Stomach (tissue), 9 donors: ENCODE measurements around the gene CHST9. TPM values are rescaled to one million over a fixed set of nuclear protein-coding genes. Genes with fewer than 3 reads are reported as not detected.
A peak's percentile ranks its signal among the peaks of the same experiment; 100 is the strongest.

Experiments
- DNase-seq, 2 donors: peaks; one replicate each; pipeline versions ENCODE4 v3.0.0 to v3.0.0-alpha.2; 2013 to 2019
- H3K27ac ChIP-seq, 5 donors: fragments of 200-600 bp in 4 of 5; sonication (generic) in 4 of 5; one replicate each; pipeline ENCODE4 v1.5.1; 2013 to 2019; ENCODE audit warnings: mild to moderate bottlenecking in 1 of 5, moderate library complexity in 1 of 5
- H3K27me3 ChIP-seq, 3 donors: fragments of 200-600 bp; sonication (generic); one replicate each; pipeline ENCODE4 v1.5.1; 2017 to 2019; ENCODE audit warnings: mixed run types in 1 of 3
- H3K36me3 ChIP-seq, 4 donors: fragments of 200-600 bp; sonication (generic); 1 replicate in 3 of 4; 2 replicates in 1 of 4; pipeline ENCODE4 v1.5.1; 2016 to 2019
- H3K4me1 ChIP-seq, 4 donors: fragments of 200-600 bp; sonication (generic); one replicate each; pipeline ENCODE4 v1.5.1; 2016 to 2019
- H3K4me3 ChIP-seq, 4 donors: fragments of 200-600 bp; sonication (generic) in 3 of 4; one replicate each; pipeline ENCODE4 v1.5.1; 2016 to 2019; ENCODE audit warnings: mild to moderate bottlenecking in 1 of 4
- H3K9me3 ChIP-seq, 4 donors: fragments of 200-600 bp; sonication (generic); one replicate each; pipeline ENCODE4 v1.5.1; 2016 to 2019
- EP300 ChIP-seq: sonication (generic); formaldehyde crosslinking; IDR thresholded peaks from one replicate; pipeline ENCODE4 v1.6.1; 2017; ENCODE audit warnings: antibody characterized with exemption
- POLR2A ChIP-seq, 4 donors: fragments of 450-650 bp; IDR thresholded peaks; one replicate each; pipeline ENCODE4 v1.6.1; 2016; ENCODE audit warnings: antibody characterized with exemption in 4 of 4, control low read depth in 2 of 4, mild to moderate bottlenecking in 1 of 4, moderate library complexity in 1 of 4
- POLR2AphosphoS5 ChIP-seq, 3 donors: sonication (generic); formaldehyde crosslinking; IDR thresholded peaks; one replicate each; pipeline ENCODE4 v1.6.1; 2016; ENCODE audit warnings: antibody characterized with exemption in 3 of 3
- WGBS, 5 donors: extraction: QIAGEN DNeasy Blood & Tissue Kit in 3 of 5; methylation state at CpG; one replicate each; pipeline versions ENCODE4 v1.1.5 to v1.1.7; 2013 to 2018; 5-methylcytosine and 5-hydroxymethylcytosine counted together
- intact Hi-C: fragments of 100-400 bp; cut with DNase I; formaldehyde crosslinking; loops from one replicate; pipeline ENCODE4 v1.15.1; 2023; ENCODE audit warnings: low total_unique reads
- polyA plus RNA-seq, 3 donors: library from polyadenylated mRNA; stranded (reverse); fragments of 200-250 nt; gene quantifications; one replicate each; pipeline ENCODE4 v1.2.3, GENCODE V29; 2013
- total RNA-seq, 5 donors: library from RNA; depleted of rRNA; stranded (reverse); fragments of >200 nt; gene quantifications; one replicate each; pipeline versions ENCODE4 v1.1.0 to v1.2.3, GENCODE V29; 2014 to 2016
- TF ChIP-seq, protein P1 (sequence below), 7 experiments: fragments of 450-650 bp in 4 of 7; fragments of 200-600 bp in 3 of 7; sonication (generic) in 3 of 7; IDR thresholded peaks; one replicate each; pipeline ENCODE4 v1.5.1; 2016 to 2019; ENCODE audit warnings: antibody characterized with exemption in 7 of 7, control low read depth in 2 of 7, mild to moderate bottlenecking in 1 of 7
- donor health status: healthy with polysubstance abuse.
- donor health status: Bipolar disorder and iron deficiency.
- donor health status: healthy.

The CHST9 gene
- total and polyA plus RNA-seq, 8 donors: 0.29 to 2.2 (median 1.1) TPM; not detected in 2

DNA sequence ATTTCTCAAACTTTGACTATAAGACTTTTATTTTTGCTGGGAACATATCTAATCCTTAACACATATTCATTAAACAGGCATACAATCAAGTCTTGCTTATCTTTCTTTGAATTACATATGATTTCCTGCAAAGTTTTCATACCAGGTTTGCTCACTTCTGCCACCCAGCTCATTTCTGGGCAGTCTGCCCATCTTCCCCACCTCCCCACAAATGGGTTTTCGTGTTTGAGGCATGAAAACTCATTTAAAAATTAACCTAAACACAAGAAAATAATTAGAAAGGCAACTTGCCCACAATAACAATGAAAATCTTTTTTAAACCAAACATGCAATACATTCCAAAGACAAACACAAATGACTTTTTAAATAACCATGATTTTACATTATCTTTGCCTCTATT lies 3.4 kb downstream of the CHST9 start:
- H3K4me3 ChIP-seq: no peak overlapping the region
- 17 to 34% (median 22%) methylated on average over 1 of the region's 1 CpG for WGBS, 5 donors
- intact Hi-C loops: no loop called here
- no peaks in the 10 kb centered on the region for H3K9me3 ChIP-seq
- H3K4me1 ChIP-seq: peaks cover 3 to 17% (median 11%) of the 10 kb centered on the region in 4 donors
- H3K27ac ChIP-seq: no peak overlapping the region
- H3K36me3 ChIP-seq: no peaks in the 10 kb centered on the region
- TF ChIP-seq POLR2A (IDR thresholded peaks at IDR 0.05) (no peak), EP300 (no peak)
- TF ChIP-seq, protein P1, sequence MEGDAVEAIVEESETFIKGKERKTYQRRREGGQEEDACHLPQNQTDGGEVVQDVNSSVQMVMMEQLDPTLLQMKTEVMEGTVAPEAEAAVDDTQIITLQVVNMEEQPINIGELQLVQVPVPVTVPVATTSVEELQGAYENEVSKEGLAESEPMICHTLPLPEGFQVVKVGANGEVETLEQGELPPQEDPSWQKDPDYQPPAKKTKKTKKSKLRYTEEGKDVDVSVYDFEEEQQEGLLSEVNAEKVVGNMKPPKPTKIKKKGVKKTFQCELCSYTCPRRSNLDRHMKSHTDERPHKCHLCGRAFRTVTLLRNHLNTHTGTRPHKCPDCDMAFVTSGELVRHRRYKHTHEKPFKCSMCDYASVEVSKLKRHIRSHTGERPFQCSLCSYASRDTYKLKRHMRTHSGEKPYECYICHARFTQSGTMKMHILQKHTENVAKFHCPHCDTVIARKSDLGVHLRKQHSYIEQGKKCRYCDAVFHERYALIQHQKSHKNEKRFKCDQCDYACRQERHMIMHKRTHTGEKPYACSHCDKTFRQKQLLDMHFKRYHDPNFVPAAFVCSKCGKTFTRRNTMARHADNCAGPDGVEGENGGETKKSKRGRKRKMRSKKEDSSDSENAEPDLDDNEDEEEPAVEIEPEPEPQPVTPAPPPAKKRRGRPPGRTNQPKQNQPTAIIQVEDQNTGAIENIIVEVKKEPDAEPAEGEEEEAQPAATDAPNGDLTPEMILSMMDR (IDR thresholded peaks at IDR 0.05): no peak
- H3K27me3 ChIP-seq: peaks cover 0 to 22% (median 19%) of the 10 kb centered on the region in 3 donors
- peak in 1 of 2 donors; percentile 10 for DNase-seq

DNA sequence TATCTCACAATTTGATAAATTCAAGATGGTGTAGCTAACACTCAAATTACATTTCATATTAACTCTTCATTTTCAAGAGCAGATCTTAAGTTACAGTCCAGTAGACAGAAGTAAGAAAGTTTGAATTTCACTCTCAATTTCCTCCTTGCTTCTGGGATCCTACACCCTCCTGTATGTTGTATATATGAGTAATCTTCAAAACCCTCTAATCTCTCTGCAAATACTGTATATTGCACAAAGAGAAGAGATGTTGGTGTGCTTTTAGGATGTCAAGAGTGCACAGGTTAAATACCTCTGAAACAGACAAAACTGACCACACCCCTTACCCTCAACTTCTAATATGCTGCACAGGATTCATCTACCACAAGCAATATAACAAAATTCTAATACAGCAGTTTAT lies 6.7 kb downstream of the CHST9 start:
- no peak for DNase-seq
- no peak overlapping the region for H3K27ac ChIP-seq
- H3K27me3 ChIP-seq: no peaks in the 10 kb centered on the region
- H3K36me3 ChIP-seq: no peaks in the 10 kb centered on the region
- H3K4me1 ChIP-seq: no peaks in the 10 kb centered on the region
- no peaks in the 10 kb centered on the region for H3K9me3 ChIP-seq
- TF ChIP-seq EP300 (no peak), POLR2AphosphoS5 (IDR thresholded peaks at IDR 0.05) (no peak), POLR2A (IDR thresholded peaks at IDR 0.05) (no peak)
- TF ChIP-seq, protein P1 (IDR thresholded peaks at IDR 0.05): no peak
- no peak overlapping the region for H3K4me3 ChIP-seq
- intact Hi-C loops: no loop called here

DNA sequence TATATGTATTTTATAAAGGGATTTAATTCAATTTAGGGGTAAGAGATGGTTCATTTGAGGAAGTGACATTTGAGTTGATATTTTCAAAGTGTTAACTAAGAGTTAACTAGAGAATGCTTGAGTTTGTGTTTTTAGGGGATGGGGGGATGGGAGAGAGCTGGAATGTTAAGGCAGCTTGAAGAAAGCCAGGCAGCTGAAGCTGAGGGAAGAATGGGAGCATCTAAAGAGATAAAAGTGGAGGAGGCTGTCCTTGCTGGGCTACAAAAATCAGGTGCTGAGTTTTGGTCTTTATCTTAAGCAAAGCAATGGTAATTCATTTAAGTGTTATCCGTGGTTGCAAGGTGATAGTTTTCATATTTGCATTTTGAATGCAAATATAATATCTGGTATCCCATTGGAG lies 9.2 kb downstream of the CHST9 start:
- Histone ChIP-seq H3K27ac (no peak overlapping the region), H3K4me1 (no peaks in the 10 kb centered on the region), H3K4me3 (no peak overlapping the region), H3K36me3 (no peaks in the 10 kb centered on the region), H3K9me3 (no peaks in the 10 kb centered on the region), H3K27me3 (no peaks in the 10 kb centered on the region)
- intact Hi-C loops: no loop called here
- 7 to 25% (median 22%) methylated on average over 1 of the region's 1 CpG for WGBS, 5 donors
- TF ChIP-seq POLR2A (IDR thresholded peaks at IDR 0.05) (no peak), EP300 (no peak), POLR2AphosphoS5 (IDR thresholded peaks at IDR 0.05) (no peak)
- TF ChIP-seq, protein P1 (IDR thresholded peaks at IDR 0.05): no peak
- DNase-seq: no peak

DNA sequence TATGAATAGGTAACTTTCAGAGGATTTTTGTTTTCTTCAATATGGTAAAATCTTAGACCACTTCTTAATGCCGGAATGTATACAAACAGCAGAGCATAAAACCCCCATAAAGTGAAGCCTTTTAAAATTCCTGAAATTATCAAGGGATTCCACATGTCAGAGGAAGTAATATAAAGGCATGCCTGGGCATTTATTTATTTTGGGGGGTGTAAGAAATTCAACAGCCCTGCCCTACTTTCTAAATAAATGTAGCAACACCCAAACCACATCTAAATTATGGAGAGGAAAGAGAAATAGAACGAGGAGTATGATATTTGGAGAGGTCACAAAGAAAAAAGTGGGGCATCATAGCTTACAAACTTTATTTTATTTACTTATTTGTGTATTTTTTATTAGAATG lies 9.9 kb downstream of the CHST9 start:
- no peaks in the 10 kb centered on the region for H3K27me3 ChIP-seq
- no peak overlapping the region for H3K27ac ChIP-seq
- no peak overlapping the region for H3K4me3 ChIP-seq
- 46 to 65% (median 60%) methylated on average over 2 of the region's 2 CpGs for WGBS, 5 donors
- H3K9me3 ChIP-seq: no peaks in the 10 kb centered on the region
- DNase-seq: no peak
- intact Hi-C loops: no loop called here
- no peaks in the 10 kb centered on the region for H3K4me1 ChIP-seq
- TF ChIP-seq POLR2A (IDR thresholded peaks at IDR 0.05): no peak
- TF ChIP-seq, protein P1 (IDR thresholded peaks at IDR 0.05): no peak
- no peak for TF ChIP-seq POLR2AphosphoS5 (IDR thresholded peaks at IDR 0.05)
- TF ChIP-seq EP300: no peak
- no peaks in the 10 kb centered on the region for H3K36me3 ChIP-seq
